H1 (cell line): Measurements from ENCODE around the gene TBX18.

ENCODE experiments used
- GABPA ChIP-seq: IDR thresholded peaks from 2 replicates; pipeline ENCODE4 v1.6.1; 2011; ENCODE audit warnings: mild to moderate bottlenecking, low read length, moderate library complexity, borderline replicate concordance; ENCODE audit not compliant: insufficient read depth
- JUND ChIP-seq: IDR thresholded peaks from 2 replicates; pipeline ENCODE4 v1.6.1; 2011; ENCODE audit warnings: mild to moderate bottlenecking, improper control_type of control experiment, low read length
- POLR2A ChIP-seq, 2 experiments: IDR thresholded peaks; 1 replicate in 1 of 2; 2 replicates in 1 of 2; pipeline ENCODE4 v1.6.1; 2011; ENCODE audit warnings: low read depth in 2 of 2, low read length in 2 of 2, mild to moderate bottlenecking in 2 of 2; ENCODE audit errors: control extremely low read depth in 1 of 2
- SP1 ChIP-seq: IDR thresholded peaks from 2 replicates; pipeline ENCODE4 v1.6.1; 2011; ENCODE audit warnings: low read depth, low read length
- TF ChIP-seq, protein P1 (sequence below), 3 experiments: IDR thresholded peaks; 1 replicate in 2 of 3; 2 replicates in 1 of 3; pipeline versions ENCODE4 v1.5.1 to v1.6.1; 2011; ENCODE audit warnings: low read length in 3 of 3, mild to moderate bottlenecking in 3 of 3, inconsistent platforms in 2 of 3, low read depth in 1 of 3, moderate library complexity in 1 of 3; ENCODE audit not compliant: insufficient read depth in 1 of 3; ENCODE audit errors: control extremely low read depth in 1 of 3

DNA sequence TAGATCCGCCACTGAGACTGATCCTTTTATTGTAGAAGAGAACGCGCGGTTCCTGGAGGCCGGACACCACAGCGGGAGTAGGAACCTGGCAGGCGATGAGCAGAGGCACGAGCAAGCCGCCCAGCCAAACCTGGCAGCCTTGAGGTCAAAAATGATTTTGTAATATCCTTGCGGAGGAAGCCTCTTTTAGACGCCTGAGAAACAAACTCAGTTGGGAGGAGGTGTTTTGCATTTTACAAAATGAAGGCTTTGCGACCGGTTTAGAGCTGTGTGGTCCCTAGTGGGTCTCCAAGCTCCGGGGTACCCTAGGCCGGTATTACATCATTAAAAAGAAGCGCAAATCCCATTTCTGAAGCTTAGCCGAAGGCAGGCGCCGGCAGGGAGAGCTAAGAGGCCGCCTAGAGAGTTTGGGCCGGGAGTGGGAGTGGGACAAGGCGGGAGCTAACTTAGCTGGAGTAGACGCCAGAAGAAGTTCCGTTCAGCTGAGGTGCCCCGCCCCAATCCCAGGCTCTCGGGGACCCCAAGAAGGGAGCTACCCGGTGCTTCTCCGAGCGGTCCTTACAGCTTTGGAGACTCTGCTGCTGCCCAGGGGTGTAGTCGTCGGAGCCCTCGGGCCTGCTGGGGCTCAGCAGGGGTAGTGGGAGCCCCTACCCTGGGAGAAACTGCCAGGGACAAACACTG is 1.9 kb upstream of the TBX18 start:
- TF ChIP-seq, protein P1, sequence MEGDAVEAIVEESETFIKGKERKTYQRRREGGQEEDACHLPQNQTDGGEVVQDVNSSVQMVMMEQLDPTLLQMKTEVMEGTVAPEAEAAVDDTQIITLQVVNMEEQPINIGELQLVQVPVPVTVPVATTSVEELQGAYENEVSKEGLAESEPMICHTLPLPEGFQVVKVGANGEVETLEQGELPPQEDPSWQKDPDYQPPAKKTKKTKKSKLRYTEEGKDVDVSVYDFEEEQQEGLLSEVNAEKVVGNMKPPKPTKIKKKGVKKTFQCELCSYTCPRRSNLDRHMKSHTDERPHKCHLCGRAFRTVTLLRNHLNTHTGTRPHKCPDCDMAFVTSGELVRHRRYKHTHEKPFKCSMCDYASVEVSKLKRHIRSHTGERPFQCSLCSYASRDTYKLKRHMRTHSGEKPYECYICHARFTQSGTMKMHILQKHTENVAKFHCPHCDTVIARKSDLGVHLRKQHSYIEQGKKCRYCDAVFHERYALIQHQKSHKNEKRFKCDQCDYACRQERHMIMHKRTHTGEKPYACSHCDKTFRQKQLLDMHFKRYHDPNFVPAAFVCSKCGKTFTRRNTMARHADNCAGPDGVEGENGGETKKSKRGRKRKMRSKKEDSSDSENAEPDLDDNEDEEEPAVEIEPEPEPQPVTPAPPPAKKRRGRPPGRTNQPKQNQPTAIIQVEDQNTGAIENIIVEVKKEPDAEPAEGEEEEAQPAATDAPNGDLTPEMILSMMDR (IDR thresholded peaks at IDR 0.05; ENCODE audit: control extremely low read depth in 1 of 3, insufficient read depth in 1 of 3, low read depth in 1 of 3, low read length in 3 of 3) = no peak
- TF ChIP-seq JUND = no peak
- no peak for TF ChIP-seq POLR2A (IDR thresholded peaks at IDR 0.05; ENCODE audit: control extremely low read depth in 1 of 2, low read depth in 2 of 2, low read length in 2 of 2)
- TF ChIP-seq GABPA = no peak
- no peak for TF ChIP-seq SP1
